ENCODE results near the gene ITIH1.

DNA sequence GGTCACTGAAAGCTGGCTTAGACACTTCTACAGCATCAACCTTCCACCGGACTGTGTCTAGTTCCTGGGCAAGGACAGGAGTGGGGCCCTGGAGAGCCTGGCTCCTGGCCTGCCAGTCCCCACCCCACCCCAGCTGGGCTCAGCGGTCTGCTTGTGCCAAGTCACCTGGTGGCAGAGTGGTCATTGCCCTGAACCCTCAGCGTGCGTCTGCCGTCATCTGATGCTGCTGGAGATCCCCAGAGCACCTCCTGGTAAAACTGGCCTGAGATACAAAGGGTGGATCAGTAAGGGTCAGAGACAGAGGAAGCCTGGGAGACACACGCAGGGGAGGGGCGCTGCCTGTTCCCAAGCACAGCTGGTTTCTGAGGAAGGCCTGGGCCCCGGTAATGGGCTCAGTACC, 36.4 kb downstream of the ITIH1 start:
- TF ChIP-seq EZH2 (IDR thresholded peaks at IDR 0.05; ENCODE audit: insufficient read depth, poor library complexity, severe bottlenecking), result no peak
- no peak for TF ChIP-seq EZH2phosphoT487 (IDR thresholded peaks at IDR 0.05; ENCODE audit: insufficient read depth, low read depth)

Measured in GM23248 (cell line).